ENCODE data around the gene TPST1.

DNA sequence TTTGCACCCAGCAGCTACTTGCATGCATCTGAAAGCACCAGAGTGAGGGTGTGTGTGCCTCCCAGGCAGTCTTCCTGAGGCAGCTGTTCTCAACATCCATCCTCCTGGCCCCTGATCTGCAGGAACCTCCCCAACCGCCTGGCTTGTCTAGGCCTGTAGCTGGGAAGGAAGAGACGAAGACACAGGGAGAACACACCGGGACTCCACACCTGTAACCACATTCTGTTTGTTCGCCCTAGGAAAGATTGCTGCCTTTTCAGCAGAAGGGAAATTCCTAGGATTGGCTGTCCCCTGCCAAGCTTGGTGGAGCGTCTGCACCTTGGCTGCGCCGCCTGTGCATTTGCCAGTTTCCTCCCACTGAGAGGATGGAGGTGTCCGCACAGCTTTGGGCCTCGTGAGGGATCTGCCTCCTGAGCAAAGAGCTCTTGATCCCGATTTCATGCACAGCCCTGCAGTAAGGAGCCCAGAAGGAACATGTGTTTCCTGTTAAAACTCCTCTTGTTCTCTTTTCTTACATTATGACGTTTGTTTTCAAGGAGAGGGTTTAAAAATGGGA, 154.6 kb downstream of the TPST1 start:
- TF ChIP-seq EZH2 (IDR thresholded peaks at IDR 0.05) = no peak
- no peak for TF ChIP-seq POLR2AphosphoS5 (IDR thresholded peaks at IDR 0.05; ENCODE audit: borderline replicate concordance, low read depth, low read length)

Measured in SK-N-MC (cell line).